HepG2 (cell line): ENCODE results near the gene C19orf85. TPM values are rescaled to one million over a fixed set of nuclear protein-coding genes. Genes with fewer than 3 reads are reported as not detected.

Experiments
- ATF4 ChIP-seq, 2 experiments: fragments of 450-650 bp in 1 of 2; sonication (generic) in 1 of 2; formaldehyde crosslinking; IDR thresholded peaks; 2 replicates each; pipeline versions ENCODE4 v1.5.0 to v1.8.0; 2020 to 2022; ENCODE audit warnings: mild to moderate bottlenecking in 1 of 2, missing genetic modification reagents in 1 of 2
- BCL6 ChIP-seq: IDR thresholded peaks from 2 replicates; pipeline ENCODE4 v1.6.1; 2016; ENCODE audit warnings: missing genetic modification reagents, missing compliant biosample characterization
- CBX2 ChIP-seq, 2 experiments: fragments of 200-600 bp in 1 of 2; sonication (generic); formaldehyde crosslinking in 1 of 2; IDR thresholded peaks; 2 replicates each; pipeline versions ENCODE4 v1.7.0 to v1.8.1; 2018 to 2022; ENCODE audit warnings: low read depth in 2 of 2, low read length in 1 of 2, mild to moderate bottlenecking in 1 of 2, missing genetic modification reagents in 1 of 2
- CHD4 ChIP-seq: fragments of 200-600 bp; sonication (generic); IDR thresholded peaks from 2 replicates; pipeline ENCODE4 v1.7.0; 2017; ENCODE audit warnings: mild to moderate bottlenecking, low read length, borderline replicate concordance
- CREBL2 ChIP-seq: sonication (generic); formaldehyde crosslinking; IDR thresholded peaks from 2 replicates; pipeline ENCODE4 v1.8.1; 2023; ENCODE audit warnings: missing genetic modification reagents, mild to moderate bottlenecking, borderline replicate concordance
- DPF2 ChIP-seq: sonication (generic); formaldehyde crosslinking; IDR thresholded peaks from 2 replicates; pipeline ENCODE4 v1.4.0; 2020; ENCODE audit warnings: mild to moderate bottlenecking, low read depth, missing genetic modification reagents, borderline replicate concordance
- KLF15 ChIP-seq: sonication (generic); formaldehyde crosslinking; IDR thresholded peaks from 2 replicates; pipeline ENCODE4 v1.8.1; 2023; ENCODE audit warnings: borderline replicate concordance, mild to moderate bottlenecking, inconsistent platforms, missing genetic modification reagents, mixed read lengths
- MIER3 ChIP-seq: IDR thresholded peaks from 2 replicates; pipeline ENCODE4 v1.6.1; 2016; ENCODE audit warnings: missing compliant biosample characterization, borderline replicate concordance
- NFATC3 ChIP-seq: sonication (generic); formaldehyde crosslinking; IDR thresholded peaks from 2 replicates; pipeline ENCODE4 v1.5.1; 2020; ENCODE audit warnings: mild to moderate bottlenecking, missing genetic modification reagents
- PBX3 ChIP-seq: sonication (generic); formaldehyde crosslinking; IDR thresholded peaks from 2 replicates; pipeline ENCODE4 v1.8.1; 2023; ENCODE audit warnings: missing genetic modification reagents, inconsistent platforms, borderline replicate concordance
- SAP130 ChIP-seq: IDR thresholded peaks from 2 replicates; pipeline ENCODE4 v1.6.1; 2016; ENCODE audit warnings: low read depth
- ZBTB26 ChIP-seq: IDR thresholded peaks from 2 replicates; pipeline ENCODE4 v1.6.1; 2016; ENCODE audit warnings: missing compliant biosample characterization, missing genetic modification reagents, borderline replicate concordance
- ZBTB42 ChIP-seq: sonication (generic); formaldehyde crosslinking; IDR thresholded peaks from 2 replicates; pipeline ENCODE4 v1.5.0; 2020; ENCODE audit warnings: mild to moderate bottlenecking, missing genetic modification reagents
- ZBTB44 ChIP-seq: sonication (generic); formaldehyde crosslinking; IDR thresholded peaks from 2 replicates; pipeline ENCODE4 v1.4.0; 2020; ENCODE audit warnings: missing genetic modification reagents
- ZEB1 ChIP-seq: IDR thresholded peaks from 2 replicates; pipeline ENCODE4 v1.6.1; 2012; ENCODE audit warnings: mild to moderate bottlenecking, low read depth, inconsistent platforms; ENCODE audit not compliant: insufficient replicate concordance
- ZNF503 ChIP-seq: sonication (generic); formaldehyde crosslinking; IDR thresholded peaks from 2 replicates; pipeline ENCODE4 v1.4.0; 2020; ENCODE audit warnings: missing genetic modification reagents
- ZNF629 ChIP-seq: sonication (generic); formaldehyde crosslinking; conservative IDR thresholded peaks from 2 replicates; pipeline ENCODE4 v1.5.0; 2020; ENCODE audit warnings: missing genetic modification reagents
- ZNF784 ChIP-seq: sonication (generic); formaldehyde crosslinking; IDR thresholded peaks from 2 replicates; pipeline ENCODE4 v1.5.1; 2020; ENCODE audit warnings: missing genetic modification reagents, mild to moderate bottlenecking, borderline replicate concordance
- polyA plus RNA-seq, 8 experiments: library from polyadenylated mRNA; depleted of rRNA in 3 of 8; stranded (reverse) in 7 of 8; unstranded in 1 of 8; fragments of >200 nt; fragmentation: Illumina TruSeq in 4 of 8; extraction: Trizol in 4 of 8; gene quantifications; 2 replicates each; pipeline versions ENCODE4 v1.2.1 to v1.2.3, GENCODE V29; 2011 to 2016; ENCODE audit warnings: low read depth in 4 of 8, missing spikeins in 1 of 8, mixed read lengths in 1 of 8; ENCODE audit not compliant: insufficient read depth in 1 of 8
- total RNA-seq, 5 experiments: library from RNA; depleted of rRNA; stranded (reverse); fragments of >200 nt; fragmentation: Illumina TruSeq; extraction: Trizol; gene quantifications; 2 replicates each; pipeline ENCODE4 v1.2.3, GENCODE V29; 2016; ENCODE audit warnings: low read depth in 1 of 5

The C19orf85 gene
- total and polyA plus RNA-seq, 2 of the 13 experiments (the other 11 are each of a cell fraction or from before 2014, with no cell fraction given) = not detected

- TF ChIP-seq ZEB1 (no peak), ZNF784 (CRISPR knock-in tag) (no peak), CBX2 (IDR thresholded peaks at IDR 0.05; ENCODE audit: low read depth, low read length) (no peak), CBX2 (CRISPR knock-in tag; IDR thresholded peaks at IDR 0.05; ENCODE audit: low read depth) (no peak), ZNF629 (CRISPR knock-in tag) (peak; percentile 19; the same call in 1 of the 2 replicates), ZBTB26 (CRISPR knock-in tag) (no peak), ATF4 (CRISPR knock-in tag; IDR thresholded peaks at IDR 0.05) (0 out of 4 replicates have a peak, but pooled peaks of 1 of the 2 experiments have one; percentile 5), SAP130 (peak; percentile 43), ZBTB42 (CRISPR knock-in tag) (no peak), NFATC3 (CRISPR knock-in tag) (no peak), PBX3 (CRISPR knock-in tag) (no peak), ZBTB44 (CRISPR knock-in tag) (no peak), ZNF503 (CRISPR knock-in tag) (0 out of 2 replicates have a peak, but pooled peaks have one; percentile 28), CREBL2 (CRISPR knock-in tag) (no peak), KLF15 (no peak), CHD4 (peak; percentile 46; the same call in 1 of the 2 replicates), DPF2 (CRISPR knock-in tag) (0 out of 2 replicates have a peak, but pooled peaks have one; percentile 42), BCL6 (CRISPR knock-in tag) (0 out of 2 replicates have a peak, but pooled peaks have one; percentile 6), MIER3 (no peak)
Measured at GRCh38 chr19:55459950-55460657, 4.4 kb downstream of the C19orf85 start (continued).
